GM12801 (cell line): ENCODE data around the gene FBXO41.

ENCODE experiments used
- CTCF ChIP-seq: IDR thresholded peaks from one replicate; pipeline ENCODE4 v1.5.1; 2011; ENCODE audit warnings: control low read depth; ENCODE audit not compliant: insufficient read length; ENCODE audit errors: extremely low read depth

FBXO41 gene

DNA sequence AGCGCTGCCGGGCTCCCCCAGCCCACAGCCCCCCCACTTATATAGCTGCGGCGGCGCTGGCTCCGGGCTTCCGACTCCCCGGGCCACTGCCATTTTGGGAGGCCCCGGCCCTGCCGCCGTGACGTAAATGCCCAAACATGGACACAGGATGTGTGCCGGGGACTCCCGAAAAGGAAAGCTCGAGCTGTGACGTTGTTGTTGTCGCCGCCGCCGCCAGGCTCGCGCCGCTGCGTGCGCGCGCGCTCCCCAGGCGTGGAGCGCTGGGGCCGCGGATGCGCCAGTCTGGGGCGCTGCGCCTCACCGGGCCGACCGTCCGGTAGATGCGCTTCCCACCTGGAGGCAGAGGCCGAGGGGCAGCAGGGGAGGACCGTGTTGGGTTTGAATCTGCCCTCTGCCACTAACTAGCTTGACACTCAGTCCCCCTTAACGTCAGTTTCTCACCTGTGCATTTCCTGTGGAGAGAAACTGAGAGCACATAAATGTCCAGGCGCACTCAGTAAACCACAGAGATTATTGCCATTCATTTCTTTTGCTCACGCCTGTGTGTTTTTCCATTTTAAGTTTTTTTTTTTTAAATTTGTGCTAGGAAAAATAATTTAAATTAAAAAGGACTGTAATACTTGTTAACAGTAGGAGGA lies 9.4 kb upstream of the FBXO41 start, which contains the start of gene EGR4:
Gene EGR4, minus strand, starts transcription at position 15 of the 638 bp plus-strand sequence. CDS start 231 bp downstream, outside the sequence.
- no peak for TF ChIP-seq CTCF

- no peak for TF ChIP-seq CTCF
These were observed 8.7 kb upstream of the FBXO41 start for GRCh38 chr2:73292906-73293533.

GRCh38 chr2:73292316-73292905 lies 8.1 kb upstream of the FBXO41 start:
- no peak for TF ChIP-seq CTCF

GRCh38 chr2:73291461-73292315 lies 7.4 kb upstream of the FBXO41 start:
- no peak for TF ChIP-seq CTCF

GRCh38 chr2:73291093-73291460 lies 6.8 kb upstream of the FBXO41 start:
- no peak for TF ChIP-seq CTCF

DNA sequence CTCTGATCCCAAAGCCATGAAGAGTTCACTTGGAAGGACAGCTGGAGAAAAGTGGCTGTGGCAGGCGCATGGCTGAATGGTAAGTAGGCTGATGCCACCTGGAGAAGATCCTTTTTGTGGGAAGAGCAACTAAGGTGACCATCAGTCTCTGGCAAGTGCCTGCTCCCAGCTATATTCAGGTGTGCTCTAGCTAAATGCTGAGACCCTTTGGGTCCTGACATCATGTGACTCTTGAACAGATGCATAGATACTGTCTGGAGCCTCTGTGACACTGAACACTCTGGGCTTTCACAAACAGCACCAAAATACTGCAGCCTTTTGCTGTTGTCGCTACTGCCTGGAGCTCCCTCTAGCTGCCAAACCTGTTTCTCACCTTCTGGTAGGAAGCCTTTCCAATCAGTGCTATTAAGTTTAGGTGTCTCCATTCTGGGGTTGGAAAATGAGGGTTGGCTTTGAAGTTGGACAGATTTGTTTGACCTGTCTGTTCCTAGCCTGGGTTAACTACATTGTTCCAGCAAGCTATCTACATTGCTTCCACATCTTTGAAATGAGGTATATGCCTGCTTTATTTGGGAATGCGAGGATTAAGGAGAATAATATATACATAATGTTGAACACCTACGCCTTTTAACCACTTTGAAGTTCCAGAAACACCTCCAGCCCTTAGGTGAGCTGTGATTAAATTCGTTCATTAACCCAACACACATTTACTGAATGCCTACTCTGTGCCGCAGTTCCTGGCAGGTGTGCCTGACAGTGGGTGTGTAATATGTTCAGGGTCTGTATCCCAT lies 6.0 kb upstream of the FBXO41 start:
- peak; percentile 68 for TF ChIP-seq CTCF
